Skeletal muscle satellite cell (primary cell): ENCODE data around the gene OPRPN.

Experiments used
- H3K27me3 ChIP-seq: 2 replicates; pipeline ENCODE4 v1.7.0; 2013; ENCODE audit warnings: low read length; ENCODE audit not compliant: control insufficient read depth, insufficient read depth
- H3K36me3 ChIP-seq: 2 replicates; pipeline ENCODE4 v1.7.0; 2013; ENCODE audit warnings: mild to moderate bottlenecking, control low read depth, low read length; ENCODE audit not compliant: insufficient read depth
- H3K4me1 ChIP-seq: 2 replicates; pipeline ENCODE4 v1.7.0; 2013; ENCODE audit warnings: low read length; ENCODE audit not compliant: control insufficient read depth, insufficient read depth
- H3K4me2 ChIP-seq: 2 replicates; pipeline ENCODE4 v1.7.0; 2013; ENCODE audit warnings: mild to moderate bottlenecking, low read length
- H3K4me3 ChIP-seq: 2 replicates; pipeline ENCODE4 v1.7.0; 2013; ENCODE audit warnings: low read length
- H3K9ac ChIP-seq: 2 replicates; pipeline ENCODE4 v1.7.0; 2013; ENCODE audit warnings: mild to moderate bottlenecking, low read depth, low read length, moderate library complexity
- H3K9me3 ChIP-seq: replicated peaks from 2 replicates; pipeline ENCODE4 v1.7.0; 2013; ENCODE audit warnings: mild to moderate bottlenecking, control low read depth, low read length

Gene OPRPN

GRCh38 chr4:70392057-70392776, 5.5 kb upstream of the OPRPN start:
- Histone ChIP-seq H3K4me3 (no peak overlapping the region), H3K4me2 (no peak overlapping the region), H3K27me3 (no peaks in the 10 kb centered on the region), H3K9me3 (no peaks in the 10 kb centered on the region), H3K36me3 (no peaks in the 10 kb centered on the region), H3K9ac (no peak overlapping the region), H3K4me1 (no peaks in the 10 kb centered on the region)

GRCh38 chr4:70399319-70399718, 1.6 kb downstream of the OPRPN start:
- Histone ChIP-seq H3K4me1 (no peaks in the 10 kb centered on the region), H3K27me3 (no peaks in the 10 kb centered on the region), H3K4me2 (no peak overlapping the region), H3K36me3 (no peaks in the 10 kb centered on the region), H3K4me3 (no peak overlapping the region), H3K9ac (no peak overlapping the region), H3K9me3 (no peaks in the 10 kb centered on the region)

GRCh38 chr4:70402762-70403161, 5.0 kb downstream of the OPRPN start:
- H3K27me3 ChIP-seq, result no peaks in the 10 kb centered on the region
- no peaks in the 10 kb centered on the region for H3K36me3 ChIP-seq
- H3K4me1 ChIP-seq, result no peaks in the 10 kb centered on the region
- no peak overlapping the region for H3K4me2 ChIP-seq
- H3K4me3 ChIP-seq, result no peak overlapping the region
- peaks cover 3% of the 10 kb centered on the region for H3K9me3 ChIP-seq
- H3K9ac ChIP-seq, result no peak overlapping the region

- Histone ChIP-seq H3K4me1 (no peaks in the 10 kb centered on the region), H3K9me3 (peaks cover 4% of the 10 kb centered on the region), H3K4me2 (no peak overlapping the region), H3K9ac (no peak overlapping the region), H3K36me3 (no peaks in the 10 kb centered on the region), H3K4me3 (no peak overlapping the region), H3K27me3 (no peaks in the 10 kb centered on the region)
These were observed 8.0 kb downstream of the OPRPN start for GRCh38 chr4:70405765-70406164.

GRCh38 chr4:70425306-70425705, 27.6 kb downstream of the OPRPN start:
- no peak overlapping the region for H3K4me2 ChIP-seq
- no peaks in the 10 kb centered on the region for H3K4me1 ChIP-seq
- no peaks in the 10 kb centered on the region for H3K36me3 ChIP-seq
- no peaks in the 10 kb centered on the region for H3K27me3 ChIP-seq
- peaks cover 4% of the 10 kb centered on the region for H3K9me3 ChIP-seq
- no peak overlapping the region for H3K9ac ChIP-seq
- no peak overlapping the region for H3K4me3 ChIP-seq

GRCh38 chr4:70426789-70427188, 29.0 kb downstream of the OPRPN start:
- no peak overlapping the region for H3K4me2 ChIP-seq
- H3K4me1 ChIP-seq, result no peaks in the 10 kb centered on the region
- no peak overlapping the region for H3K4me3 ChIP-seq
- H3K9ac ChIP-seq, result no peak overlapping the region
- no peaks in the 10 kb centered on the region for H3K27me3 ChIP-seq
- peaks cover 4% of the 10 kb centered on the region for H3K9me3 ChIP-seq
- no peaks in the 10 kb centered on the region for H3K36me3 ChIP-seq

- Histone ChIP-seq H3K9ac (no peak overlapping the region), H3K36me3 (no peaks in the 10 kb centered on the region), H3K4me3 (no peak overlapping the region), H3K27me3 (no peaks in the 10 kb centered on the region), H3K4me2 (no peak overlapping the region), H3K4me1 (no peaks in the 10 kb centered on the region), H3K9me3 (no peaks in the 10 kb centered on the region)
These were observed 39.5 kb downstream of the OPRPN start for GRCh38 chr4:70437197-70437596.

GRCh38 chr4:70442474-70442873, 44.7 kb downstream of the OPRPN start:
- Histone ChIP-seq H3K9ac (no peak overlapping the region), H3K36me3 (no peaks in the 10 kb centered on the region), H3K9me3 (peaks cover 9% of the 10 kb centered on the region), H3K4me2 (no peak overlapping the region), H3K4me3 (no peak overlapping the region), H3K27me3 (no peaks in the 10 kb centered on the region), H3K4me1 (no peaks in the 10 kb centered on the region)

GRCh38 chr4:70443329-70443728, 45.6 kb downstream of the OPRPN start:
- Histone ChIP-seq H3K9ac (no peak overlapping the region), H3K4me3 (no peak overlapping the region), H3K4me1 (no peaks in the 10 kb centered on the region), H3K27me3 (no peaks in the 10 kb centered on the region), H3K36me3 (no peaks in the 10 kb centered on the region), H3K9me3 (peaks cover 9% of the 10 kb centered on the region), H3K4me2 (no peak overlapping the region)

GRCh38 chr4:70449220-70449619, 51.5 kb downstream of the OPRPN start:
- H3K4me3 ChIP-seq, result no peak overlapping the region
- no peaks in the 10 kb centered on the region for H3K36me3 ChIP-seq
- no peaks in the 10 kb centered on the region for H3K27me3 ChIP-seq
- no peak overlapping the region for H3K4me2 ChIP-seq
- H3K9ac ChIP-seq, result no peak overlapping the region
- no peaks in the 10 kb centered on the region for H3K4me1 ChIP-seq
- H3K9me3 ChIP-seq, result no peaks in the 10 kb centered on the region

- Histone ChIP-seq H3K9ac (no peak overlapping the region), H3K4me1 (no peaks in the 10 kb centered on the region), H3K4me3 (no peak overlapping the region), H3K4me2 (no peak overlapping the region), H3K9me3 (no peaks in the 10 kb centered on the region), H3K27me3 (no peaks in the 10 kb centered on the region), H3K36me3 (no peaks in the 10 kb centered on the region)
These were observed 55.2 kb downstream of the OPRPN start for GRCh38 chr4:70452946-70453345.
